Gastroesophageal sphincter (tissue), 3 donors: Measurements from ENCODE around the gene APEX1.

ENCODE experiments used
- CTCF ChIP-seq, 4 experiments: fragments of 200-600 bp in 2 of 4; fragments of 450-650 bp in 2 of 4; sonication (generic) in 1 of 4; IDR thresholded peaks; one replicate each; pipeline ENCODE4 v1.5.1; 2017 to 2019; ENCODE audit warnings: antibody characterized with exemption in 4 of 4, mild to moderate bottlenecking in 2 of 4, moderate library complexity in 2 of 4
- POLR2A ChIP-seq, 2 donors: fragments of 450-650 bp; IDR thresholded peaks; one replicate each; pipeline ENCODE4 v1.6.1; 2017; ENCODE audit warnings: antibody characterized with exemption in 2 of 2, mild to moderate bottlenecking in 2 of 2, moderate library complexity in 1 of 2
- POLR2AphosphoS5 ChIP-seq: sonication (generic); formaldehyde crosslinking; IDR thresholded peaks from one replicate; pipeline ENCODE4 v1.6.1; 2017; ENCODE audit warnings: antibody characterized with exemption

GRCh38 chr14:20435582-20436362, 19.3 kb upstream of the APEX1 start, which contains the start of gene KLHL33:
- TF ChIP-seq CTCF (IDR thresholded peaks at IDR 0.05) (no peak), POLR2A (IDR thresholded peaks at IDR 0.05) (no peak), POLR2AphosphoS5 (no peak)
